Measurements from ENCODE around the gene AKAP8L.

Gene AKAP8L

GRCh38 chr19:15448778-15449619, 30.2 kb upstream of the AKAP8L start:
- peak in 1 of 2 experiments; percentile 34 for DNase-seq

GRCh38 chr19:15448044-15448777, 29.4 kb upstream of the AKAP8L start:
- DNase-seq = peak in 1 of 2 experiments; percentile 22

GRCh38 chr19:15447057-15447456, 28.3 kb upstream of the AKAP8L start:
- no peak for DNase-seq

GRCh38 chr19:15445807-15446376, 27.1 kb upstream of the AKAP8L start:
- DNase-seq = no peak

- DNase-seq = no peak
These were observed 26.4 kb upstream of the AKAP8L start for GRCh38 chr19:15445227-15445605.

GRCh38 chr19:15444505-15445226, 25.9 kb upstream of the AKAP8L start:
- no peak for DNase-seq

- DNase-seq = peak; percentile 30 to 77
These were observed 25.1 kb upstream of the AKAP8L start for GRCh38 chr19:15443838-15444237.

- DNase-seq = no peak
These were observed 24.5 kb upstream of the AKAP8L start for GRCh38 chr19:15443325-15443724.

- no peak for DNase-seq
These were observed 23.5 kb upstream of the AKAP8L start for GRCh38 chr19:15442142-15442920.

GRCh38 chr19:15441317-15441716, 22.5 kb upstream of the AKAP8L start:
- no peak for DNase-seq

- no peak for DNase-seq
These were observed 21.2 kb upstream of the AKAP8L start for GRCh38 chr19:15439821-15440641.

GRCh38 chr19:15439078-15439799, 20.5 kb upstream of the AKAP8L start:
- peak in 1 of 2 experiments; percentile 54 for DNase-seq

- DNase-seq = no peak
These were observed 19.8 kb upstream of the AKAP8L start for GRCh38 chr19:15438577-15438976.

- no peak for DNase-seq
These were observed 19.3 kb upstream of the AKAP8L start for GRCh38 chr19:15438124-15438496.

GRCh38 chr19:15437355-15438123, 18.8 kb upstream of the AKAP8L start:
- DNase-seq = peak in 1 of 2 experiments; percentile 30

GRCh38 chr19:15436826-15437110, 18.0 kb upstream of the AKAP8L start:
- no peak for DNase-seq

GRCh38 chr19:15436012-15436825, 17.4 kb upstream of the AKAP8L start:
- no peak for DNase-seq

GRCh38 chr19:15433519-15434069, 14.8 kb upstream of the AKAP8L start:
- no peak for DNase-seq
